OCI-M2 (cell line): ENCODE data around the gene TPCN2.
"Not testable (repeated sequence)": the region's sequence is repeated elsewhere in the genome, so short reads cannot be mapped to it uniquely, and the experiment has no call there.

Experiments
- DNase-seq: peaks from one replicate; lab custom pipeline; 2025; ENCODE audit not compliant: unreplicated experiment; lab: John Stamatoyannopoulos, UW

TPCN2 gene

DNA sequence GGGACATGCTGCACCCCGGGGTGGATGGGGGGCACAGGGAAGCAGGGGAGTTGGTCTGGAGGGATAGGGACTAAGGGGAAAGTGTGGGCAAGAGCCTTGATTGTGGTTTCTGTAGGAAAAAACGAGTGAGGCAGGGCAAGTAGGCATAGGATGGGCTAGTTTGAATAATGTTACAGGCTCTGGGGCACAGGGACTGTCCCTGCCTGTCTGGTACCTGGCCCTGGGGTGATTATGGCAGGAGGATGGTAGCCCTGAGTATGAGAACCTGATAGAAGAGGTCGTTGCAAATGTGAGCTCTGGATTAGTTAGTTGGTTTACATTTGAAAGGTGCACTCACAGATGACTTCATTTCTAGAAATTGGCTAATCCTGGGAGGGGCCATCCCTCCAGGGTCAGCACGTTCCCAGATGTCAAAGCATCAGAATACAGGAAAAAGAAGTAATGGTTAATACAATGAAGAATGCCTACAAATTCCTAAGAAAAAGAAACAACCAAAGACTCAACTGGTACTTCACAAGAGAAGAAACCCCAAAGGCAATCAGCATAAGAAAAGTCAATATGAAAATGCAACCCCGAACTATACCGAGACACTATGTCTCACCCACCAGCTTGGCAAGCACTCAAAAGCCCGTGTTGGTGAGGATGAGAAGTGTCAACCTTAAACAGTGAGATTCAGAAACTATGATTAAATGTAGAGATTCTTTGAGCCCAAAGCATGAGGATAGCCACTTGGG is 95.8 kb downstream of the TPCN2 start:
- no peak for DNase-seq

DNA sequence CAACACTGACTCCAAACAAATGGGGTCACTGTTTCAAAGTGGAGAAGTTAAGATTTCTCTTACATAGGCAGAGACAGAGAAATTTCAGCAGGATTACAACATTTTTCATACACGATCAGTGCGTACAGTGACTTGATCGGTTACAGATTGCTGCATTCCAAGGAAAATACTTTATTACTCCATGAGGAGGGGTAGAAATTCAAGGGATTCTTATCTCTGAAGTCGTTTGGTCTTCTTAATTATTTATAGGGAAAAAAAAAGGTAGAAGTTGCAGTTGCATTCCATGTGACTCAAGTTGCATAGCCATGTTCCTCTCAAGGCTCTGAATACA is 96.3 kb downstream of the TPCN2 start:
- no peak for DNase-seq

DNA sequence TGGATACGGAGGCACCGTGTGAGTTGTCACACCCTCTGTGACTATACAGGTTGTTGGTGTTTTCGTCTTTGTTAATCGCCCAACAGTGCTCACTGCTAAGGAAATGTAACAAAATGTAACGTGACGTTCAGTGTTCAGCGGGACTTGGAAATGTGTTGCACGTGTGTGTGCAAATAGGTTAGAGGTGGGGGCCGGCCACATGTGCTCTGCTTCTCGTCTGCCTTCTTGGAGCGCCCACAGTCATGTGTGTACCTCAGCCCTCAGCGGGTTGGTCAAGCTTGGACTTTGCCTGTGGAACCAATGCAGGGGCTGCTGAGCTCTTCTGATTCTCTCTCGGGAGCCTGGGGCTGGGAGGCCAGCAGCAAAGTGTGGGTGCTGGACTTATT is 99.6 kb downstream of the TPCN2 start:
- DNase-seq = no peak

DNA sequence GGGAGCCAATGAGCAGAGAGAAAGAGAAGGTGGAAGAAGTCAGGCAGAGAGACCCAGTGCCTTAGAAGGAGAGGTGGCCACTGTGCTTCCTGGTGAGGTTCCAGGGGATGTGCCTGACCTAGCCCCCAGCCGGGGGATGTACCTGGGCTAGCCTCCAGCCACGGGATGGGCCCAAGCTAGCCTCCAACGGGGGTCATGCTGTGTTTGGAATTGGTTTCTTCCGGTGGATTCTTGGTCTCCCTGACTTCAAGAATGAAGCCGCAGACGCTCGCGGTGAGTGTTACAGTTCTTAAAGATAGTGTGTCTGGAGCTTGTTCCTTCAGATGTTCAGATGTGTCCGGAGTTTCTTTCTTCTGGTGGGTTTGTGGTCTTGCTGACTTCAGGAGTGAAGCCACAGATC is 100.1 kb downstream of the TPCN2 start:
- DNase-seq = no peak

- DNase-seq = not testable (repeated sequence)
These were observed 100.8 kb downstream of the TPCN2 start for GRCh38 chr11:69149338-69150045.

- DNase-seq = no peak
These were observed 101.4 kb downstream of the TPCN2 start for GRCh38 chr11:69150175-69150574.

DNA sequence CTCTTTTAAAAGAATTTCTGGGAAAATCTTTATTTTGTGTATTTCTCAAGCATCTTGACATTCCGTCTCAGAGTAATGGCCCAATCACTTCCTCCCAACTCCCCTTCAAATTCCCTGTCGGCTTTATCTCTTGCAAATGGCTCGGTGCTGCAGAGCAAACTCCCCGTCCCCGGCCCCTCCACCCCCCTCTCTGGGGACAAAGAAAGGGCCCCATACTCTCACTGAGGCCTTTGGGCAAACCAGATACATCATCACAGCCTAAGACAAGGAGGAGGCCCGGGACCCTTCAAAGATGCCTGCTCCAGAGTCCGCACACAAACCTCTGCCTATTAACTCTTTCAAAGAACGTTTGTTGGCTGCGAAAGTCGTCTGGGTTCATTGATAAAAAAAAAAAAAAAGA is 103.1 kb downstream of the TPCN2 start:
- no peak for DNase-seq

DNA sequence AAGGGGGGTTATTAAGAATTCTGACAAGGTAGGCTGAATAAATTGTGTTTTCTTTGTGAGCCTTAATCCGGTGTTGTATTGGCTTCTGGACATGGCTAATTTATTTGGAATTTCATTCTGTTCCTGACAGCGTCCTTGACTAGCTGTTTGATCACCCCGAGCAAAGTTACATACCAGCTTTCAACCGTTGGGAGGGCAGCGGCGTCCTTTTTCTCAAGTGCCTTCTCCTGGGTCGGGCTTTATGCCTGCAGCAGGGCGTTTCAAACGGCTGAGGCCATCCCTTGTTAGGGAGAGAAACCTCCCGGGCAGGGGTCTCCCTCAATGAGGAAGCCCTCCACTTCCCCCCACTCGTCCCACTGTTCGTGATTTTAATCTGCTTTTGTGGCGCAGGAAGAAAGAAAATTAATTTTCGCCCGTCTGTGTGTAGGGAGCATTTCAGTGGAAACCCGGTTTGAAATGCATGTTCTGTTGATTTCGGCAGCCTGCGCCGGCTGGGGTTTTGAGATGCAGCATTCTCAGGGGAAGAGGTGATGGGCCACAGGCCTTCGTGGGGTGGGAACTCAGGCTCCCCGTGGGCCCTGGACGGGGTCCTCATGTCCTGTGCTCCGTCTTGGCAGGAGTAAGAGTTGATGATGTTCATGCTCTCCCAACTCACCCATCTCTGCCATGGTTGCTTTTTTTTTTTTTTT is 104.1 kb downstream of the TPCN2 start:
- DNase-seq = no peak

GRCh38 chr11:69153661-69154060 is 104.9 kb downstream of the TPCN2 start:
- no peak for DNase-seq

- no peak for DNase-seq
These were observed 105.6 kb downstream of the TPCN2 start for GRCh38 chr11:69154211-69154913.

DNA sequence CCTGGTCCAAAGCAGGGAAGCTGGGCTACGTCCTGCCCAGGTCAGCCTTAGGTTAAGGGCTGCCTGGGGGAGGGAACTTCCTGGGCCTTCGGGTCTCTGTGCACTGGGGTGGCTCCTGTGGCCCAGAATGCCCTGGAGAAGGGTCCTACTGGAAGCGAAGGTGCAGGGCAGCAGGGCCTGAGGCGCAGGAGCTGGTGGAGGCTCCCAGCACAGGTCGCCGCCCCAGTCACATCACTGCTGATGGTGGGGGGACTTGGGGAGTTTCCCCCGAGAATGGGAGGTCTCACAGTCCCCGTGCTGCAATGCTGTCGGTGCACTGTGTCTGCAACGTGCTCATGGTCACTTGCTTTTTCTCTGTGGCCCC is 106.2 kb downstream of the TPCN2 start:
- DNase-seq = no peak

DNA sequence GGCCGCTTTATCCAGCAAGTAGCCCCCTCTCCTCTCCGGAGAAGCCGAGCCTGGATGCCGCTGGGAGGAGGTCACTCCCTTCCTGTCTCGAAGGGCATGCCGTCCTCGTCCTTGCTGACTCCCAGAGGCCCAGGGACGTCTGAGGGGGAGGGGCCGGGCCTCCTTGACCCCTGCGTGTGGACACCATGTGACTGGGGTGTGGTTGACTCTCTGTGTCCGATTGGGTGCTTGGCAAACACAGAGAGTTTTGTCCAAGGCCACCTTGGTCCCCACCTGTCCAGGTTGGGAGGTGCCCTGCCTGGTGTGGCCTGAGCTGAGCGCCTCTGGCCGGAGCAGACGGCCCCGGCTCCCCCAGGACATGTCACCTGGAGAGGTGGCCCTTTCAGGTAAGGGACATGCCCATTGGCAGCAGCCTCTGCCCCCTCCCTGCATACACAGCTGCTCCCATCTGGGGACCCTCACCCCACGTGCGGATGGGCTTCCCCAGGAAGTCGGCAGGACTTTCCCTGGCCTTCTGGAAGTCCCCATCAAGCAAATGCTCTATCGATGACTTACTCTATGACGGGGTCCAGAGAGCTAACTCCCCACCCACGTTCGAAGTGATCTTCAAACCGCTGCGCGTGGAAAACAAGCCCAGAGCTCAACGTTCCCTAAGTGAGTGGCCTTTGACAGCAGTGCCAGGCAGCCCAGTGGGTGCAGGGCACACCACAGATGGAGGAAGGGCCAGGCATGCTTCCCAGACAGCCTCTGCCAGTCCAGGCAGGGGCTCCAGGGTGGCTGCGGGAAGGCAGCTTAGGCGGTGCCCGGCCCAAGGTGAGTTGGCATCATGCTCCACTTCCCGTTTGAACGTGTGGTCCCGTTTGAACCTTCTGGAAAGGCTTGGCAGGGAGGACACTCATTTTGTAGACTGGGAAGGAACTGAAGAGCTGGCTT is 106.8 kb downstream of the TPCN2 start, which contains the start of gene SMIM38:
Gene SMIM38 (plus strand): TSS at position 634 of the 933 bp plus-strand sequence. CDS start 1,912 bp downstream, outside the sequence.
- no peak for DNase-seq

GRCh38 chr11:69156235-69156639 is 107.5 kb downstream of the TPCN2 start:
- no peak for DNase-seq

- DNase-seq = no peak
These were observed 108.0 kb downstream of the TPCN2 start for GRCh38 chr11:69156673-69157155.

GRCh38 chr11:69157156-69157821 is 108.6 kb downstream of the TPCN2 start:
- DNase-seq = no peak

DNA sequence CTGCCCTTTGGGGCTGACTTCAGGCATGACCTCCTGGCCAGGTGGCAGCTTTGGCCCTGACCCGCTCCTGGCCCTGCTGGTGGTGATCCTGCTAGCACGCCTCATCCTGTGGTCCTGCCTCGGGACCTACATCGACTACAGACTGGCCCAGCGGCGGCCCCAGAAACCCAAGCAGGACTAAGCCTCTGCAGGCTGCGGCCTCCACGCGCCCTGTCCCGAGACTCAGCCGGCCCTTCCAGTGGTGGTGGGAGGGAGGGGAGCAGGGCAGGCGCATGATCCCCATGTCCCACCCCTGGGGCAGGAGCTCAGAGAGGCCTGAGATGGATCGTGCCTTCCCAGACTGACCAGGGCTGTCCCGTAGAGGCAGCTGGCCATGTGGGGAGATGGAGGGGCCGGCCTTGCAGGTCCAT is 109.1 kb downstream of the TPCN2 start:
- no peak for DNase-seq

DNA sequence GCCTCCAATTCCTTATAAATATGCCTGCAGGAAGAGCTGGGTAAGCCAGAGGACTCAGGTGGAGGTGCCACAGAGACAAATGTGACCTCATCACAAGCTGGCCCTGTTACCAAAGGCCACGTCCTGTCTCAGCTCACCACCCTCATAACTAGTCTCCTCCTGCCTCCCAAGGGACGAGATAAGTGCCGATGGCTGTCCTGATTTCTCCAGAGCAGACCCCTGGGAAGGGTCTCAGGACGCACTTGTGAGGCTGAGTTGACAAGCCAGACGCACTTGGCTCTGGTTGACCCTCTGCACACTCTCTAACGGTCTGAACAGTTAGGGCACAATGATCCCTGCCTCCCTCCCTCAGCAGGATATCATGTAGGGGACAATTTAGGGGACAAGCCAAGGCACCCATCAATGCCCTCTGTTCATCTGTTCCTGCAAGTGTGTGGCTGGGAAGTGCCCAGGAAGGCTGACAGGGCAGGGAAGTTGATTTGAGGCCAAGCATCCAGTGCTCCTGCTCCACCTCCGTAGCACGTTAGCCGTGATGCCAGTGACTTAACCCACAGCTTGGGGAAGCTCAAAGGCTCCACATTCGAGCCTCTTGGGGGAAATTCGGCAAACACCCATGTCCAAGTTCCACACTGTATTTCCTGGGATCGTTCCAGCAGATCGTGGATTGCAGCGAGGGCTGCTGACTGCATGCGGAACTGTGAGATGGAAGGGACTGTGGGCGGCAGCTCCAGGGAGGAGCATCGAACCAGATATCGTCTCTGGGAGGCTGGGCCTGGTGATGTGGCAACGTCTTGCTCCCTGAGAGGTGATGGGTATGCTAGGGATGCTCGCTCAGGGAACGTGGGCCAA is 109.8 kb downstream of the TPCN2 start:
- no peak for DNase-seq

GRCh38 chr11:69159150-69159852 is 110.6 kb downstream of the TPCN2 start:
- DNase-seq = no peak
